Neural cell (in vitro differentiated cells): ENCODE results near the gene GAB2. TPM values are rescaled to one million over a fixed set of nuclear protein-coding genes. Genes with fewer than 3 reads are reported as not detected.

Experiments used
- H2AFZ ChIP-seq: fragments of 200-600, 300-800 bp; sonication (generic), shearing (Covaris generic); 2 replicates; pipeline ENCODE4 v1.6.0; 2014; ENCODE audit warnings: low read depth, mild to moderate bottlenecking, antibody characterized with exemption, low read length, moderate library complexity
- H3F3A ChIP-seq: fragments of 200-600 bp; shearing (Covaris generic); 2 replicates; pipeline ENCODE4 v1.6.1; 2016; ENCODE audit warnings: mild to moderate bottlenecking, moderate library complexity, mixed read lengths, antibody characterized with exemption, low read length; ENCODE audit not compliant: insufficient read depth, poor library complexity, severe bottlenecking
- H3K27ac ChIP-seq: fragments of 200-600, 300-800 bp; sonication (generic), shearing (Covaris generic); 2 replicates; pipeline ENCODE4 v1.5.1; 2014; ENCODE audit warnings: mild to moderate bottlenecking, low read length, moderate library complexity
- H3K27me3 ChIP-seq: fragments of 300-800, 200-600 bp; sonication (generic), shearing (Covaris generic); 2 replicates; pipeline ENCODE4 v1.6.0; 2014; ENCODE audit warnings: mild to moderate bottlenecking, low read depth, low read length, moderate library complexity; ENCODE audit not compliant: insufficient read depth
- H3K36me3 ChIP-seq: fragments of 300-800, 200-600 bp; sonication (generic), shearing (Covaris generic); 2 replicates; pipeline ENCODE4 v1.5.1; 2014; ENCODE audit warnings: mild to moderate bottlenecking, antibody characterized with exemption, low read length, moderate library complexity; ENCODE audit not compliant: insufficient read depth
- H3K4me2 ChIP-seq: fragments of 300-800, 200-600 bp; sonication (generic), shearing (Covaris generic); 2 replicates; pipeline ENCODE4 v1.6.0; 2014; ENCODE audit warnings: mild to moderate bottlenecking, low read length
- H3K4me3 ChIP-seq: fragments of 300-800, 200-600 bp; sonication (generic), shearing (Covaris generic); 2 replicates; pipeline ENCODE4 v1.5.1; 2014; ENCODE audit warnings: mild to moderate bottlenecking, low read length, moderate library complexity
- H3K79me2 ChIP-seq: fragments of 200-600 bp; shearing (Covaris generic); replicated peaks from 2 replicates; pipeline ENCODE4 v1.6.0; 2014; ENCODE audit warnings: mild to moderate bottlenecking, low read length, moderate library complexity; ENCODE audit not compliant: insufficient read depth
- H3K9ac ChIP-seq: fragments of 300-800, 200-600 bp; sonication (generic), shearing (Covaris generic); 2 replicates; pipeline ENCODE4 v1.6.1; 2016; ENCODE audit warnings: mild to moderate bottlenecking, low read length, mixed read lengths
- H3K9me2 ChIP-seq: fragments of 200-600 bp; shearing (Covaris generic); 2 replicates; pipeline ENCODE4 v1.6.1; 2016; ENCODE audit warnings: mild to moderate bottlenecking, low read length, mixed read lengths; ENCODE audit not compliant: insufficient read depth
- H3K9me3 ChIP-seq: fragments of 200-600, 300-800 bp; sonication (generic), shearing (Covaris generic); 2 replicates; pipeline ENCODE4 v1.6.1; 2016; ENCODE audit warnings: mild to moderate bottlenecking, mixed run types, low read length, moderate library complexity, mixed read lengths
- H4K20me1 ChIP-seq: fragments of 200-600 bp; shearing (Covaris generic); 2 replicates; pipeline ENCODE4 v1.6.1; 2016; ENCODE audit warnings: mild to moderate bottlenecking, mixed run types; ENCODE audit not compliant: insufficient read depth
- EP300 ChIP-seq: fragments of 450-650 bp; conservative IDR thresholded peaks from 2 replicates; pipeline ENCODE4 v1.6.1; 2014; ENCODE audit warnings: antibody characterized with exemption, mild to moderate bottlenecking, moderate library complexity; ENCODE audit not compliant: poor library complexity, severe bottlenecking
- EZH2 ChIP-seq: fragments of 200-600, 300-800 bp; shearing (Covaris generic), sonication (generic); IDR thresholded peaks from 2 replicates; pipeline ENCODE4 v1.6.1; 2014; ENCODE audit warnings: antibody characterized with exemption, low read length, borderline replicate concordance, mild to moderate bottlenecking; ENCODE audit not compliant: insufficient read depth, poor library complexity, severe bottlenecking
- MXI1 ChIP-seq: fragments of 450-650 bp; conservative IDR thresholded peaks from 2 replicates; pipeline ENCODE4 v1.6.1; 2014; ENCODE audit warnings: antibody characterized with exemption, mild to moderate bottlenecking; ENCODE audit not compliant: poor library complexity, severe bottlenecking
- POLR2AphosphoS5 ChIP-seq: IDR thresholded peaks from 2 replicates; pipeline ENCODE4 v1.6.1; 2012
- RAD21 ChIP-seq: fragments of 450-650 bp; conservative IDR thresholded peaks from 2 replicates; pipeline ENCODE4 v1.6.1; 2014; ENCODE audit warnings: antibody characterized with exemption, mild to moderate bottlenecking, moderate library complexity
- SMC3 ChIP-seq: fragments of 450-650 bp; conservative IDR thresholded peaks from 2 replicates; pipeline ENCODE4 v1.6.1; 2014; ENCODE audit warnings: antibody characterized with exemption, mild to moderate bottlenecking, moderate library complexity; ENCODE audit not compliant: poor library complexity
- TAF1 ChIP-seq: IDR thresholded peaks from 2 replicates; pipeline ENCODE4 v1.6.1; 2012; ENCODE audit warnings: low read depth
- polyA plus RNA-seq: library from polyadenylated mRNA; depleted of rRNA; stranded (reverse); fragments of >200 nt; gene quantifications from 2 replicates; pipeline ENCODE4 v1.2.3, GENCODE V29; 2014
- TF ChIP-seq, protein P1 (sequence below): IDR thresholded peaks from 2 replicates; pipeline ENCODE4 v1.6.1; 2012; ENCODE audit warnings: borderline replicate concordance
- TF ChIP-seq, protein P2 (sequence below): fragments of 450-650 bp; IDR thresholded peaks from 2 replicates; pipeline ENCODE4 v1.5.1; 2014; ENCODE audit warnings: antibody characterized with exemption, mild to moderate bottlenecking, moderate library complexity; ENCODE audit not compliant: poor library complexity, severe bottlenecking

The GAB2 gene
- polyA plus RNA-seq, 1 donor from 2014 or later, result 21.9 TPM

DNA sequence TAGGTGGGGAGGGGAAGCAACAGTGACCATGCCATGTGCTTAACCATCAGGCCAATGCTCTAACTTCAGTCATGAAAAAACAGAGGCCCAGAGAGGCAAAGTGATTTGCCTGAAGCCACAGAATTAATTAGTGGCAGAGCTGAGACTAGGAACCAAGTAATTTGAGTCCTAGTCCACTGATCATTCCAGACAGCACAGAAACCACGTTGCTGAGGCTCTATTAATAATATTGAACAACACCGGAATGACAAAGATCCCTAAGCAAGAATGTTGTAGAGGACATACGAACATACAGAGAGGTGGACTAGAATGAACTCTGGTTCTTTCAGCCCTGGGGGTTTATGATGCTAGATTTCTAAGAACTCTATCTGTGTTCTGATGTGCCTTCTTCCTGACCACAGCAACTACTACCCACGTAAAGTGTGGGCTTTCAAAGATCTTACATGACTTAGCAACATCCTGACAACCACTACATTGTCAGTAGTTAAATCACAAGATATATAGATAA, 92.3 kb downstream of the GAB2 start:
- H4K20me1 ChIP-seq, result no peaks in the 10 kb centered on the region
- no peaks in the 10 kb centered on the region for H3K36me3 ChIP-seq
- H3K4me3 ChIP-seq, result no peak overlapping the region
- no peaks in the 10 kb centered on the region for H3K9me3 ChIP-seq
- no peaks in the 10 kb centered on the region for H3K27me3 ChIP-seq
- H3F3A ChIP-seq, result no peaks in the 10 kb centered on the region
- H3K79me2 ChIP-seq, result peaks cover 35% of the 10 kb centered on the region
- no peaks in the 10 kb centered on the region for H3K9me2 ChIP-seq
- no peak overlapping the region for H3K9ac ChIP-seq
- H3K4me2 ChIP-seq, result no peak overlapping the region
- H3K27ac ChIP-seq, result no peak overlapping the region
- H2AFZ ChIP-seq, result no peak overlapping the region
- TF ChIP-seq, protein P1, sequence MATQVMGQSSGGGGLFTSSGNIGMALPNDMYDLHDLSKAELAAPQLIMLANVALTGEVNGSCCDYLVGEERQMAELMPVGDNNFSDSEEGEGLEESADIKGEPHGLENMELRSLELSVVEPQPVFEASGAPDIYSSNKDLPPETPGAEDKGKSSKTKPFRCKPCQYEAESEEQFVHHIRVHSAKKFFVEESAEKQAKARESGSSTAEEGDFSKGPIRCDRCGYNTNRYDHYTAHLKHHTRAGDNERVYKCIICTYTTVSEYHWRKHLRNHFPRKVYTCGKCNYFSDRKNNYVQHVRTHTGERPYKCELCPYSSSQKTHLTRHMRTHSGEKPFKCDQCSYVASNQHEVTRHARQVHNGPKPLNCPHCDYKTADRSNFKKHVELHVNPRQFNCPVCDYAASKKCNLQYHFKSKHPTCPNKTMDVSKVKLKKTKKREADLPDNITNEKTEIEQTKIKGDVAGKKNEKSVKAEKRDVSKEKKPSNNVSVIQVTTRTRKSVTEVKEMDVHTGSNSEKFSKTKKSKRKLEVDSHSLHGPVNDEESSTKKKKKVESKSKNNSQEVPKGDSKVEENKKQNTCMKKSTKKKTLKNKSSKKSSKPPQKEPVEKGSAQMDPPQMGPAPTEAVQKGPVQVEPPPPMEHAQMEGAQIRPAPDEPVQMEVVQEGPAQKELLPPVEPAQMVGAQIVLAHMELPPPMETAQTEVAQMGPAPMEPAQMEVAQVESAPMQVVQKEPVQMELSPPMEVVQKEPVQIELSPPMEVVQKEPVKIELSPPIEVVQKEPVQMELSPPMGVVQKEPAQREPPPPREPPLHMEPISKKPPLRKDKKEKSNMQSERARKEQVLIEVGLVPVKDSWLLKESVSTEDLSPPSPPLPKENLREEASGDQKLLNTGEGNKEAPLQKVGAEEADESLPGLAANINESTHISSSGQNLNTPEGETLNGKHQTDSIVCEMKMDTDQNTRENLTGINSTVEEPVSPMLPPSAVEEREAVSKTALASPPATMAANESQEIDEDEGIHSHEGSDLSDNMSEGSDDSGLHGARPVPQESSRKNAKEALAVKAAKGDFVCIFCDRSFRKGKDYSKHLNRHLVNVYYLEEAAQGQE, result no peak
- TF ChIP-seq RAD21 (no peak), EP300 (no peak), SMC3 (no peak), EZH2 (no peak), POLR2AphosphoS5 (no peak), TAF1 (no peak), MXI1 (no peak)
- TF ChIP-seq, protein P2, sequence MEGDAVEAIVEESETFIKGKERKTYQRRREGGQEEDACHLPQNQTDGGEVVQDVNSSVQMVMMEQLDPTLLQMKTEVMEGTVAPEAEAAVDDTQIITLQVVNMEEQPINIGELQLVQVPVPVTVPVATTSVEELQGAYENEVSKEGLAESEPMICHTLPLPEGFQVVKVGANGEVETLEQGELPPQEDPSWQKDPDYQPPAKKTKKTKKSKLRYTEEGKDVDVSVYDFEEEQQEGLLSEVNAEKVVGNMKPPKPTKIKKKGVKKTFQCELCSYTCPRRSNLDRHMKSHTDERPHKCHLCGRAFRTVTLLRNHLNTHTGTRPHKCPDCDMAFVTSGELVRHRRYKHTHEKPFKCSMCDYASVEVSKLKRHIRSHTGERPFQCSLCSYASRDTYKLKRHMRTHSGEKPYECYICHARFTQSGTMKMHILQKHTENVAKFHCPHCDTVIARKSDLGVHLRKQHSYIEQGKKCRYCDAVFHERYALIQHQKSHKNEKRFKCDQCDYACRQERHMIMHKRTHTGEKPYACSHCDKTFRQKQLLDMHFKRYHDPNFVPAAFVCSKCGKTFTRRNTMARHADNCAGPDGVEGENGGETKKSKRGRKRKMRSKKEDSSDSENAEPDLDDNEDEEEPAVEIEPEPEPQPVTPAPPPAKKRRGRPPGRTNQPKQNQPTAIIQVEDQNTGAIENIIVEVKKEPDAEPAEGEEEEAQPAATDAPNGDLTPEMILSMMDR, result no peak

DNA sequence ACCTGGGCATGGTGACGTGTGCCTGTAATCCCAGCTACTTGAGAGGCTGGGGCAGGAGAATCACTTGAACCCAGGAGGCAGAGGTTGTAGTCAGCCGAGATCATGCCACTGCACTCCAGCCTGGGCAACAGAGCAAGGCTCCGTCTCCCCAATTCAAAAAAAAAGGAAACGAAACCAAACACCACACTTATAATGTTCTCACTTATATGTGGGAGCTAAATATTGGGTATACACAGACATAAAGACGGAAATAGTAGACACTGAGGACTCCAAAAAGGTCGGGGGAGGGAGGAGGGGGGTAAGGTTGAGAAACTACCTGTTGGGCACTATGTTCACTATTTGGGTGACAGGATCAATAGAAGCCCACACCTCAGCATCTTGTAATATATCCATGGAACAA, 94.3 kb downstream of the GAB2 start:
- TF ChIP-seq EP300 (no peak), SMC3 (no peak), TAF1 (no peak), MXI1 (no peak), POLR2AphosphoS5 (no peak), RAD21 (no peak)
- TF ChIP-seq, protein P1, result no peak
- Histone ChIP-seq H3K4me2 (no peak overlapping the region), H3K9me2 (no peaks in the 10 kb centered on the region), H3K36me3 (no peaks in the 10 kb centered on the region), H3F3A (no peaks in the 10 kb centered on the region), H3K9ac (no peak overlapping the region), H4K20me1 (no peaks in the 10 kb centered on the region), H3K79me2 (peaks cover 39% of the 10 kb centered on the region), H3K27me3 (no peaks in the 10 kb centered on the region), H3K9me3 (no peaks in the 10 kb centered on the region), H3K27ac (no peak overlapping the region), H3K4me3 (no peak overlapping the region), H2AFZ (no peak overlapping the region)
